Neuron (in vitro differentiated cells): Measurements from ENCODE around the gene XAF1.

ENCODE experiments used
- H2AFZ ChIP-seq: one replicate; pipeline ENCODE4 v1.6.1; 2013; ENCODE audit warnings: low read depth, mild to moderate bottlenecking, inconsistent platforms, low read length, moderate library complexity
- H3K27me3 ChIP-seq: one replicate; pipeline ENCODE4 v1.6.1; 2013; ENCODE audit warnings: low read length; ENCODE audit not compliant: insufficient read depth
- H3K36me3 ChIP-seq: one replicate; pipeline ENCODE4 v1.6.1; 2013; ENCODE audit warnings: low read length; ENCODE audit not compliant: insufficient read depth
- H3K4me1 ChIP-seq: one replicate; pipeline ENCODE4 v1.6.1; 2013; ENCODE audit warnings: low read length; ENCODE audit not compliant: insufficient read depth
- H3K4me3 ChIP-seq: 2 replicates; pipeline ENCODE4 v1.5.1; 2013; ENCODE audit warnings: mild to moderate bottlenecking, low read length, moderate library complexity
- H3K9me3 ChIP-seq: one replicate; pipeline ENCODE4 v1.6.1; 2013; ENCODE audit warnings: low read length

XAF1 gene

GRCh38 chr17:6755731-6756184 lies at the start of gene XAF1:
XAF1 (plus strand) TSS chr17:6756046; CDS start chr17:6756079, 33 bp downstream.
- H3K4me3 ChIP-seq: no peak within 1 kb of the TSS

GRCh38 chr17:6706499-6706898 lies 49.3 kb upstream of the XAF1 start:
- Histone ChIP-seq H2AFZ (no peak overlapping the region), H3K4me3 (no peak overlapping the region), H3K36me3 (no peaks in the 10 kb centered on the region), H3K9me3 (no peaks in the 10 kb centered on the region), H3K27me3 (peaks cover 11% of the 10 kb centered on the region), H3K4me1 (no peaks in the 10 kb centered on the region)

More at GRCh38 chr17:6755731-6756184, at the start of gene XAF1:
- Histone ChIP-seq H3K9me3 (no peaks in the 10 kb centered on the region), H2AFZ (no peak within 1 kb of the TSS), H3K36me3 (no peaks in the 10 kb centered on the region), H3K4me1 (peaks cover 17% of the 10 kb centered on the region), H3K27me3 (no peaks in the 10 kb centered on the region)

GRCh38 chr17:6706996-6707395 lies 48.9 kb upstream of the XAF1 start:
- peaks cover 15% of the 10 kb centered on the region for H3K27me3 ChIP-seq
- H3K36me3 ChIP-seq: no peaks in the 10 kb centered on the region
- no peak overlapping the region for H2AFZ ChIP-seq
- no peaks in the 10 kb centered on the region for H3K4me1 ChIP-seq
- H3K9me3 ChIP-seq: no peaks in the 10 kb centered on the region
- no peak overlapping the region for H3K4me3 ChIP-seq

- peaks cover 28% of the 10 kb centered on the region for H3K27me3 ChIP-seq
Observed at GRCh38 chr17:6708357-6708961, 47.4 kb upstream of the XAF1 start.

GRCh38 chr17:6710317-6710716 lies 45.5 kb upstream of the XAF1 start:
- Histone ChIP-seq H2AFZ (no peak overlapping the region), H3K27me3 (peaks cover 37% of the 10 kb centered on the region), H3K4me1 (no peaks in the 10 kb centered on the region), H3K36me3 (no peaks in the 10 kb centered on the region), H3K9me3 (peaks cover 4% of the 10 kb centered on the region), H3K4me3 (no peak overlapping the region)

More at GRCh38 chr17:6708357-6708961, 47.4 kb upstream of the XAF1 start:
- Histone ChIP-seq H3K9me3 (no peaks in the 10 kb centered on the region), H3K4me1 (no peaks in the 10 kb centered on the region), H3K36me3 (no peaks in the 10 kb centered on the region), H3K4me3 (no peak overlapping the region), H2AFZ (no peak overlapping the region)

- H2AFZ ChIP-seq: no peak overlapping the region
- no peaks in the 10 kb centered on the region for H3K36me3 ChIP-seq
- H3K4me1 ChIP-seq: no peaks in the 10 kb centered on the region
- peaks cover 34% of the 10 kb centered on the region for H3K27me3 ChIP-seq
- peaks cover 4% of the 10 kb centered on the region for H3K9me3 ChIP-seq
- no peak overlapping the region for H3K4me3 ChIP-seq
Observed at GRCh38 chr17:6711081-6711674, 44.7 kb upstream of the XAF1 start.

GRCh38 chr17:6711681-6712057 lies 44.2 kb upstream of the XAF1 start:
- H3K27me3 ChIP-seq: peaks cover 32% of the 10 kb centered on the region
- H3K36me3 ChIP-seq: no peaks in the 10 kb centered on the region
- H3K4me1 ChIP-seq: no peaks in the 10 kb centered on the region
- H2AFZ ChIP-seq: no peak overlapping the region
- H3K9me3 ChIP-seq: peaks cover 4% of the 10 kb centered on the region
- no peak overlapping the region for H3K4me3 ChIP-seq

GRCh38 chr17:6712058-6712853 lies 43.6 kb upstream of the XAF1 start:
- Histone ChIP-seq H3K4me1 (no peaks in the 10 kb centered on the region), H2AFZ (no peak overlapping the region), H3K4me3 (no peak overlapping the region), H3K9me3 (peaks cover 4% of the 10 kb centered on the region), H3K36me3 (no peaks in the 10 kb centered on the region), H3K27me3 (peaks cover 32% of the 10 kb centered on the region)

- Histone ChIP-seq H3K4me1 (no peaks in the 10 kb centered on the region), H2AFZ (peak overlapping the region; percentile 20), H3K4me3 (no peak overlapping the region), H3K9me3 (peaks cover 4% of the 10 kb centered on the region), H3K27me3 (peaks cover 32% of the 10 kb centered on the region), H3K36me3 (no peaks in the 10 kb centered on the region)
Observed at GRCh38 chr17:6712854-6713129, 43.1 kb upstream of the XAF1 start.

- peak within 1 kb of the TSS; percentile 23 for H3K4me3 ChIP-seq
Observed at GRCh38 chr17:6713130-6713917, 42.5 kb upstream of the XAF1 start, which contains the start of gene SLC13A5. SLC13A5 (minus strand) TSS chr17:6713369; CDS start chr17:6713333, 36 bp downstream.

GRCh38 chr17:6713918-6714271 lies 42.0 kb upstream of the XAF1 start:
- no peak overlapping the region for H3K4me3 ChIP-seq
- peaks cover 32% of the 10 kb centered on the region for H3K27me3 ChIP-seq
- H2AFZ ChIP-seq: no peak overlapping the region
- H3K4me1 ChIP-seq: no peaks in the 10 kb centered on the region
- H3K36me3 ChIP-seq: no peaks in the 10 kb centered on the region
- peaks cover 4% of the 10 kb centered on the region for H3K9me3 ChIP-seq

More at GRCh38 chr17:6713130-6713917, 42.5 kb upstream of the XAF1 start, which contains the start of gene SLC13A5:
- no peaks in the 10 kb centered on the region for H3K36me3 ChIP-seq
- peaks cover 32% of the 10 kb centered on the region for H3K27me3 ChIP-seq
- no peaks in the 10 kb centered on the region for H3K4me1 ChIP-seq
- peaks cover 4% of the 10 kb centered on the region for H3K9me3 ChIP-seq
- H2AFZ ChIP-seq: peak within 1 kb of the TSS; percentile 20

- no peaks in the 10 kb centered on the region for H3K36me3 ChIP-seq
- H3K27me3 ChIP-seq: peaks cover 32% of the 10 kb centered on the region
- H3K4me1 ChIP-seq: no peaks in the 10 kb centered on the region
- H2AFZ ChIP-seq: no peak overlapping the region
- peaks cover 4% of the 10 kb centered on the region for H3K9me3 ChIP-seq
- no peak overlapping the region for H3K4me3 ChIP-seq
Observed at GRCh38 chr17:6714315-6714874, 41.5 kb upstream of the XAF1 start.
